Activated CD4-positive, alpha-beta memory T cell treated with anti-CD3 and anti-CD28 coated beads for 36 hours (primary cell): ENCODE measurements around the gene ARHGEF10L. TPM values are rescaled to one million over a fixed set of nuclear protein-coding genes. Genes with fewer than 3 reads are reported as not detected.

Experiments
- CTCF ChIA-PET: fragments of 350-600 bp; sonication (Branson Sonifier 250); formaldehyde crosslinking; loops from one replicate; lab custom pipeline; 2021; ENCODE audit warnings: antibody characterized with exemption, inconsistent platforms; lab: Charles Lee
- POLR2A ChIA-PET: fragments of 350-600 bp; sonication (Branson Sonifier 250); formaldehyde crosslinking; loops from one replicate; lab custom pipeline; 2021; ENCODE audit warnings: antibody characterized with exemption; lab: Charles Lee
- DNase-seq: peaks from one replicate; pipeline ENCODE4 v3.0.0-alpha.2; 2020
- H3K27ac Mint-ChIP-seq: one replicate; pipeline ENCODE4 v1.8.0; 2021; ENCODE audit warnings: mixed read lengths
- H3K27me3 Mint-ChIP-seq: one replicate; pipeline ENCODE4 v1.8.0; 2021; ENCODE audit warnings: mixed read lengths
- H3K36me3 Mint-ChIP-seq: one replicate; pipeline ENCODE4 v1.8.0; 2021; ENCODE audit warnings: mixed read lengths
- H3K4me1 Mint-ChIP-seq: one replicate; pipeline ENCODE4 v1.8.0; 2021; ENCODE audit warnings: low read depth, mixed read lengths
- H3K4me3 Mint-ChIP-seq: one replicate; pipeline ENCODE4 v1.8.0; 2021; ENCODE audit warnings: mild to moderate bottlenecking, mixed read lengths
- H3K9me3 Mint-ChIP-seq: one replicate; pipeline ENCODE4 v1.8.0; 2021; ENCODE audit warnings: mixed read lengths
- intact Hi-C: fragments of 100-400 bp; cut with micrococcal nuclease; formaldehyde crosslinking; loops from one replicate; pipeline ENCODE4 v1.15.1; 2023
- total RNA-seq, 2 experiments: library from RNA; stranded (reverse); gene quantifications; one replicate each; pipeline ENCODE4 v1.2.3, GENCODE V29; 2021

ARHGEF10L gene
- total RNA-seq, 2 experiments from 2014 or later: not detected

DNA sequence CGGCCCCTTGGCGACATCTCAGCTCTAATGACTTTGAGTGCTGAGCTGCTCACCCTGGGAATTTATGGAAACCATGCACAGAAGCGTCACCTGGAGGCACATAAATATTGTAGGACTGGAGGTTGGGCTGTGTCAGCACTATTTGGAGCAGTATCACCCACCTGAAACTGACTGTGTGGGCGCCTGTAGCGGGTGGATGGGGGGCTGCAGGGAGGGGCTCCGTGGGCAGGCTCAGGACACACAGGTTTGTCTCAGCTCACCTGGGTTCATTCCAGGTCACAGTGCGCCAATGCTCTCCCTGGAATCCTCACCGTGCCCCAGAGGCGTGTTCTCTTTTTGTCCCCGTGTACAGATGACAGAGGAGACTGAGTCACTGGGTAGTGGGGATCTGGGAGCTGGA is 140.8 kb downstream of the ARHGEF10L start:
- Mint-ChIP-seq H3K27me3 (peaks cover 1% of the 10 kb centered on the region), H3K36me3 (no peaks in the 10 kb centered on the region), H3K4me1 (no peaks in the 10 kb centered on the region), H3K27ac (no peak overlapping the region), H3K4me3 (no peak overlapping the region), H3K9me3 (no peaks in the 10 kb centered on the region)
- ChIA-PET POLR2A (no interaction called here), CTCF (no interaction called here)
- no peak for DNase-seq
- intact Hi-C loops: no loop called here

DNA sequence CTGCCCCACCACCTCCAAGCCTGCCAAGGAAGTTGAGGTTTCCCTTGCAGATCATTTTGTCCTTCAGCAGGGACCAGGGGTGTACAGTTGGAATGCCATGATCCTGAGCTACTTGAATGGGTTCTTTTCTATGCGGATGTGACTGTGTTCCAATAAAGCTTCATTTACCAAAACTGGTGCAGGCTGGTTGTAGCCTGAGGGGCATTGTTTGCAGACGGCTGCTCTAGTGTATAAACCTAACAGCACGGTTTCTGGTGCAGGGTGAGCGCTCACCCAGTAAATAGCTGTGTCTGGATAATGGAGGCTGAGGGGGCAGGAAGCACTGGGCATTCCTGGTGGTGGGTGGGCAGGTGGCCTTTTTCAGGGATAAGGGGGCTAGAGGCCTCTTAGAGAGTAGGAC is 142.9 kb downstream of the ARHGEF10L start:
- no peak overlapping the region for H3K27ac Mint-ChIP-seq
- H3K9me3 Mint-ChIP-seq: no peaks in the 10 kb centered on the region
- intact Hi-C loops: no loop called here
- CTCF ChIA-PET: no interaction called here
- H3K36me3 Mint-ChIP-seq: no peaks in the 10 kb centered on the region
- peaks cover 5% of the 10 kb centered on the region for H3K27me3 Mint-ChIP-seq
- no peak for DNase-seq
- POLR2A ChIA-PET: no interaction called here
- no peak overlapping the region for H3K4me3 Mint-ChIP-seq
- no peaks in the 10 kb centered on the region for H3K4me1 Mint-ChIP-seq

DNA sequence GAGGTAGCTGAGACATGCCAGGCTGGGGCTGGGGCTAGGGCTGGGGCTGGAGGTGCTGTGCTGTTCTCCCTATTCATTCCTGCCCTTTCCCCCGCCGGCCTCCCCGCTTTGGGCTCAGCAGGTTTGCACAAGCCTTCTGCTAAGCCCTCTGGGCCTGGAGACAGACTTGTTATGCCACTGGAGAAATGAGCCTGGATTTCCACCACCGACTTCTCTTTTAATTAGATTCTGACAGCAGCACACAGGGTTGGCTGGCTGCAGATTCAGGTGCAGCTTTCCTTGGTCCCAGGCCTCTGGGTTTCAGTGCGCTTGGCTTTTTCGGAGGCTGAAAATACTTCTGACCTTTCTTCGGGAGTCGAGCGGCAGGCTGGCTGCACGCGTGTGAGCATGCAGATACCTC is 144.1 kb downstream of the ARHGEF10L start:
- H3K4me1 Mint-ChIP-seq: no peaks in the 10 kb centered on the region
- no peak overlapping the region for H3K4me3 Mint-ChIP-seq
- no peak overlapping the region for H3K27ac Mint-ChIP-seq
- no peaks in the 10 kb centered on the region for H3K36me3 Mint-ChIP-seq
- POLR2A ChIA-PET: no interaction called here
- no peaks in the 10 kb centered on the region for H3K9me3 Mint-ChIP-seq
- CTCF ChIA-PET: no interaction called here
- intact Hi-C loops: no loop called here
- peaks cover 5% of the 10 kb centered on the region for H3K27me3 Mint-ChIP-seq
- no peak for DNase-seq

DNA sequence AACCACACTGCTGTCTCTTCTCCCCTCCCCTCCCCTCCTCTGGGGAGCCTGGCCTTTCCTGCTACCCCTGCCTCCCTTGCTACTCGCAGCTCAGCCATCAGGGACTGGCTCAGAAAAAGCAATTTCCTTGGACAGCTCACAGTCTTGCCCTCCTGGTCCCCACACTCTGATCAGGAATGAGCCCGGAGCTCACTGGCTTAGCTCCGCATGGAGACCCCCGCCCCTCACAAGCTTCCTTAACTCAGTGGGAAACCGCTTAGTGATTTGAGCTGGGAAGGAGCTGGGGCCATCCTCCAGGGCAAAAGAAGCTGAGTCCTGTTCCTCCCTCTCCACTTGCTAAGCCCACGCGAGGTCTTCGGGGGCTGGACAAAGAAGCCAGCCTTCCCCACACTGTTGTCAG is 145.3 kb downstream of the ARHGEF10L start:
- ChIA-PET POLR2A (no interaction called here), CTCF (interaction anchor here (0.7 kb wide), 1 partner anchor 23 kb away, joined by 3 read pairs; no protein-coding TSS in a partner anchor)
- intact Hi-C loops: no loop called here
- Mint-ChIP-seq H3K36me3 (no peaks in the 10 kb centered on the region), H3K4me3 (no peak overlapping the region), H3K27ac (no peak overlapping the region), H3K9me3 (peaks cover 2% of the 10 kb centered on the region), H3K4me1 (no peaks in the 10 kb centered on the region), H3K27me3 (peaks cover 5% of the 10 kb centered on the region)
- no peak for DNase-seq

DNA sequence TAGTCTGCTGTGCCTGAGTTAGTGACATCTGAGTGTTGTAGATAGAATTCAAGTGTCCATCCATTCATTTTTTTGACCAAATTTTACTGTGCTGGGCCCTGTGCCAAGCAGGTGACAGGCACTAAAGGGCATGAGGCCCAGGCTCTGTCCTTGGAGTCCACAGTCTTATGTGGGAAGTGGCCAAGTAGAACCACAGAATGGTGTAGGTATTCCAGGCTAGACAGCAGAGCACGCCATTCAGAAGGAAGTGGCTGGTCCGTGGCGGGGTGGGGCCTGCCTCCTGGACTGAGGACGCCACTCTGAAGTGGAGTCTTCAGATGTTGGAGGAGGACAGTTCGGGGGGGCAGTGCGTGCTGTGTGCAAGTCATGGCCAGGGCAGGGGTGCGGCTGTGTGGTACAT is 146.8 kb downstream of the ARHGEF10L start:
- no peaks in the 10 kb centered on the region for H3K4me1 Mint-ChIP-seq
- no peak overlapping the region for H3K27ac Mint-ChIP-seq
- POLR2A ChIA-PET: no interaction called here
- no peak overlapping the region for H3K4me3 Mint-ChIP-seq
- intact Hi-C loops: no loop called here
- peaks cover 5% of the 10 kb centered on the region for H3K27me3 Mint-ChIP-seq
- no peak for DNase-seq
- H3K9me3 Mint-ChIP-seq: peaks cover 3% of the 10 kb centered on the region
- CTCF ChIA-PET: no interaction called here
- H3K36me3 Mint-ChIP-seq: no peaks in the 10 kb centered on the region

DNA sequence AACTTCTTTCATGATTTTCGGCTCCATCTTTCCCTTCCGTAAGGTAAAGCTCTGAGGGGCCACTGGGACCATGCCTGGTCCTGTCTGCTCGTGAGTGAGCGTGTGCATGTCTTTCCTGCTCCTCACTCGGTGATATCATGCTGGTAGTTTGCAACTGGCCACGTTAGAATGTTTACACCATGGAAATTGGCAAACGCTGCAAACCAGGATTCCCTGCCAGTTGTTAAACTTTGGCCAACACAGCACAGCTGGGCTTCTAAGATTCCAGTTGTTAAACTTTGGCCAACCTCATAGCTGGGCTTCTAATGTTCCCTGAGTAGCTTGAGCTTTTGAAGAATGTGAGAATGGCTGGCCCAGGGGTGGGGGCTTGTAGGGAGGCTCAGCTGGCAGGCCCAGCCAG is 147.6 kb downstream of the ARHGEF10L start:
- no peak overlapping the region for H3K4me3 Mint-ChIP-seq
- CTCF ChIA-PET: no interaction called here
- POLR2A ChIA-PET: no interaction called here
- no peak overlapping the region for H3K27ac Mint-ChIP-seq
- no peaks in the 10 kb centered on the region for H3K36me3 Mint-ChIP-seq
- H3K4me1 Mint-ChIP-seq: no peaks in the 10 kb centered on the region
- peaks cover 3% of the 10 kb centered on the region for H3K9me3 Mint-ChIP-seq
- intact Hi-C loops: no loop called here
- peaks cover 5% of the 10 kb centered on the region for H3K27me3 Mint-ChIP-seq
- no peak for DNase-seq

DNA sequence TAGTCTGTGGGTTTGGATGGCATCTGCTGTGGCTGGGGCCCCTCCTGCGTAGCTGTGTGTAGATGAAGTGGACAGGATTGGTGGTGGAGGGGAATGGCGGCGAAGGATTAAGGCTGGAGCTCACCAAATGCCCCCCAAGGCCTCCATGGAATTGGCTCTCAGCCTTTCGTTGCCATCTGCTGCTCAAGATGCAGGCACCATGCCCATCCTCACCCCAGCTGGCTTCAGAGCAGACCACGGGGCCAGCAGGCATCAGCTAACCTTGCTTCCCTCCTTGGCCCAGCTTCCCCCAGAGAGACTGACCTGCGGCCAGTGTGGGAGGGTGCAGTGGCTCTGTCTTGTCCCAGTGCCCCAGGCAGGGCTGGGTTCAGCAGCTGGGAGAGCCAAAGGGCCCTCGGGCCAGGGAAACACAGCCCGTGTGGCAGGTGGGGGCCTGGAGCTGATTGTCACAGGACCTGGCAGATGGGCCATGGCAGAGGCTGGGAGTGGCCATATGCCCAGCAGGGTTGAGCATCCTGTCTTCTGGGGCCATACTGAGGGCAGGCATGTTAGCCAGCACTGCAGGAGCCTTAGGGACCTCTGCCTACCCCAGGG is 148.8 kb downstream of the ARHGEF10L start:
- CTCF ChIA-PET: no interaction called here
- intact Hi-C loops: no loop called here
- Mint-ChIP-seq H3K27me3 (peaks cover 5% of the 10 kb centered on the region), H3K4me1 (no peaks in the 10 kb centered on the region), H3K4me3 (no peak overlapping the region), H3K27ac (no peak overlapping the region), H3K36me3 (no peaks in the 10 kb centered on the region), H3K9me3 (peaks cover 3% of the 10 kb centered on the region)
- no peak for DNase-seq
- POLR2A ChIA-PET: no interaction called here

DNA sequence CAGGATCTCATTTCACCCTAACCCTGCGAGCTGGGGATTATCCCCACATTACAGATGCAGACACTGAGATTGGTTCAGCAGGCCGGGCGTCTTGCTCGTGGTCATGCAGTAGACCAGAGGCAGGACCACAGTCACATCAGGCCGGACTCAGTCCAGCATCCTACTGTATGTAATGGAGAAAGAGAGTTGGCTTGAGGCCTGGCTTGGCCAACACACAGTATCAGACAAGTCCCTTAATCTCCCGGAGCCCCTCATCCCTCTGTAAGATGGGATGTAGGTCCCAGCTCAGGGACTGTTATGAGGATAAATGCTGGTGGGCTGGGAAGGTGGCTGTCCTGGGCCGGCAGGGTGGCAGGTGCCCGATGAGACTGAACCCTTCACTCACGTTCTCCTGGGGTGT is 149.5 kb downstream of the ARHGEF10L start:
- H3K27ac Mint-ChIP-seq: no peak overlapping the region
- H3K9me3 Mint-ChIP-seq: peaks cover 3% of the 10 kb centered on the region
- intact Hi-C loops: no loop called here
- no peak overlapping the region for H3K4me3 Mint-ChIP-seq
- no peaks in the 10 kb centered on the region for H3K4me1 Mint-ChIP-seq
- CTCF ChIA-PET: no interaction called here
- POLR2A ChIA-PET: no interaction called here
- peaks cover 5% of the 10 kb centered on the region for H3K27me3 Mint-ChIP-seq
- DNase-seq: no peak
- no peaks in the 10 kb centered on the region for H3K36me3 Mint-ChIP-seq

DNA sequence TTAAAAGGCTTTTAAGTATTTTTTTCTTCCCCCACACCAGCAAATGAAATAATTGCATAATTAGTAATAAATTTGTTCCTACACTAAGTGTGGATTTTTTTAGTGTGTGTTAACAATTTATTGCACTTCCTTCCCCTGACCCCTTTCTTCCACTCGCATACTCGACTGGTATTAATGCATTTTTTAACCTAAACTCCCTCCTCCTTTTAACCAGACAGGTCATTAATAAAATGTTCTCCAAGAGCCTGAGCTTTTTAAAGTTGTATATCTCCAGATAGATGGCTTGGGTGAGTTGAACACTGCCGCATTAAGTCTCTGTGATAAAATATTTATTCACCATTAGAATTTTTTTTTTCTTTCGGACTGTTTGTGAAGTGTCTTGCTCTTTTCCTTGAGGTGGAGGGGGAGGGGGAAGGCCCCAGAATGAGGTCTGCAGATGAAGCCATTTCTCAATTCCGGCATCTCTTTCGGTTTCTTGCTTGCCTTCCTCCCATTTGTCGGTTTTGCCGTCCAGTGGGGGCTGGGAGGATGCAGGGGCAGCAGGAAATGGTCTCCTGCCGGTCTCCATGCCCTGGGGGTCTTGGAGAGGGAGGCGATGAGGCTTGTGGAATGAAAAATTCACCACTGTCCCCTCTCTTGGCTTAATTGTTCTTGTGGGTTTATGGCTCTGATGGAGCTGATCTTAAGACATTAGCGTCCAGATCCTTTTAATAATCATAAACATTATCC is 151.6 kb downstream of the ARHGEF10L start:
- Mint-ChIP-seq H3K27me3 (peaks cover 2% of the 10 kb centered on the region), H3K4me3 (no peak overlapping the region), H3K36me3 (no peaks in the 10 kb centered on the region), H3K27ac (no peak overlapping the region), H3K4me1 (no peaks in the 10 kb centered on the region), H3K9me3 (peaks cover 3% of the 10 kb centered on the region)
- CTCF ChIA-PET: no interaction called here
- intact Hi-C loops: no loop called here
- POLR2A ChIA-PET: no interaction called here
- no peak for DNase-seq

DNA sequence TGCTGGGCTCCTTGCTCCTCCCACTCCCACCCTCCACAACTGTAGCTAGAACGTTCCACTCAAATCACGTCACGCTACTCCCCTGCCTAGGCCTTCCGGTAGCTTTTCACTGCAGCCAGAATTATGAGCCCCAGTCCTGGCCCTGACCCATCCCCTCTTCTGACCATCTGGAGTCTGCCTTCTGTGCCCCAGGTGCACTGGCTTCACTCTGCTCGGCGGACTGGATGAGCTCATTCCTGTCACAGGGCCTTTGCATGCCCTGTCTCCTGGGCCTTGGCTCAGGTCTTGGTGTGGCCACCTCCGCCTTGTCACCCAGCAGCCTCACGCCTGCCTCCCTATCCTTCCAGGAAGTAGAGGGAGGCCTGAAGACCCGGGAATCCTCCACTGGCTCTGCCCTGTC is 153.1 kb downstream of the ARHGEF10L start:
- H3K4me3 Mint-ChIP-seq: no peak overlapping the region

DNA sequence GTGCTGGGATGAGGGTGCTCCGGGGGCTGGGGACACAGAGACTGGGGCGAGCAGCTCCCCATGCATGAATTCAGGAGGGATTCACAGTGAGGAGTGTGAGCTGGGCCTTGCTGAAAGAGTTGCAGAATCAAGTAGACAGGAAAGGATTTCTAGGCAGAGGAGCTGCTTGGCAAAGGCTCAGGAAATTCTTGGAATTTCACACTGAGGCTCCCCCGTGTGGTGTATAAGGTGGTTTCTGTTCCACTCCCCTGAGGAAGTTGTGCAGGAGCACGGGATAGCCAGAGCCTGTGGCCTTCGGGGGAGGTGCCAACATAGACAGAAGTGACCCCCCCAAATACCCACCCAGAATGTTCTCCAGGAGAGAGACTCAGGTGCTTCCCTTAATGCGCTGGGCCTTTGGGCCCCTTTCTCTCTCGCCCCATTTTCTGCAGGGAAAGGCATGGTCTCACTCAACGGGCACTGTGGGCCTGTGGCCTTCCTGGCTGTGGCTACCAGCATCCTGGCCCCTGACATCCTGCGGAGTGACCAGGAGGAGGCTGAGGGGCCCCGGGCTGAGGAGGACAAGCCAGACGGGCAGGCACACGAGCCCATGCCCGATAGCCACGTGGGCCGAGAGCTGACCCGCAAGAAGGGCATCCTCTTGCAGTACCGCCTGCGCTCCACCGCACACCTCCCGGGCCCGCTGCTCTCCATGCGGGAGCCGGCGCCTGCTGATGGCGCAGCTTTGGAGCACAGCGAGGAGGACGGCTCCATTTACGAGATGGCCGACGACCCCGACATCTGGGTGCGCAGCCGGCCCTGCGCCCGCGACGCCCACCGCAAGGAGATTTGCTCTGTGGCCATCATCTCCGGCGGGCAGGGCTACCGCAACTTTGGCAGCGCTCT is 157.2 kb downstream of the ARHGEF10L start:
- no peak overlapping the region for H3K4me3 Mint-ChIP-seq
- DNase-seq: no peak
- no peaks in the 10 kb centered on the region for H3K4me1 Mint-ChIP-seq
- POLR2A ChIA-PET: no interaction called here
- H3K27ac Mint-ChIP-seq: no peak overlapping the region
- intact Hi-C loops: no loop called here
- no peaks in the 10 kb centered on the region for H3K36me3 Mint-ChIP-seq
- CTCF ChIA-PET: no interaction called here
- H3K27me3 Mint-ChIP-seq: peaks cover 5% of the 10 kb centered on the region
- H3K9me3 Mint-ChIP-seq: no peaks in the 10 kb centered on the region

More for the DNA sequence above, 153.1 kb downstream of the ARHGEF10L start:
- Mint-ChIP-seq H3K27ac (no peak overlapping the region), H3K27me3 (no peaks in the 10 kb centered on the region), H3K9me3 (peaks cover 3% of the 10 kb centered on the region), H3K36me3 (no peaks in the 10 kb centered on the region), H3K4me1 (no peaks in the 10 kb centered on the region)
- DNase-seq: no peak
- intact Hi-C loops: no loop called here
- POLR2A ChIA-PET: no interaction called here
- CTCF ChIA-PET: interaction anchor here (1.3 kb wide), 1 partner anchor 31 kb away, joined by 6 read pairs; no protein-coding TSS in a partner anchor

DNA sequence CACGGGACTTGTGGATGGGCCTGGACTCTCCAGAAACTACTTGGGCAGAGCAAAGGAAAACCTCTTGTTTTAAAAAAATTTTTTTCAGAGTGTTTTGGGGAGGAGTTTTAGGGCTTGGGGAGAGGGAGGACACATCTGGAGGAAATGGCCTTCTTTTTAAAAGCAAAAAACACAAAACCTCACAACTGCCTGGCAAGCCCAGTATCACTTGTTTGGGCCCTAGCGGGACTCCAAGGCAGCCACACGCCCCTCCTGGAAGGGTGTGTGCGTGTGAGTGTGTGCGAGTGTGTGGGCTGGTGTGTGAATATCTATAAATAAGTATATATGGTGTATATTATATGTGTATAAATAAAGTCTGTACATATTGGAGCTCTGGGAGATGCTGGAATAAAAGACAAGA is 158.0 kb downstream of the ARHGEF10L start:
- Mint-ChIP-seq H3K27ac (no peak overlapping the region), H3K4me1 (no peaks in the 10 kb centered on the region), H3K4me3 (no peak overlapping the region), H3K27me3 (peaks cover 5% of the 10 kb centered on the region), H3K36me3 (no peaks in the 10 kb centered on the region), H3K9me3 (no peaks in the 10 kb centered on the region)
- ChIA-PET CTCF (no interaction called here), POLR2A (no interaction called here)
- no peak for DNase-seq
- intact Hi-C loops: no loop called here
